Upper lobe of left lung (tissue), 4 donors: ENCODE data around the gene DST.

Source experiments
- POLR2A ChIP-seq, 4 donors: fragments of 450-650 bp; IDR thresholded peaks; one replicate each; pipeline ENCODE4 v1.5.1; 2016 to 2017; ENCODE audit warnings: antibody characterized with exemption in 4 of 4, mild to moderate bottlenecking in 2 of 4
- POLR2AphosphoS5 ChIP-seq, 2 donors: sonication (generic); formaldehyde crosslinking; IDR thresholded peaks; one replicate each; pipeline ENCODE4 v1.5.1; 2017; ENCODE audit warnings: antibody characterized with exemption in 2 of 2
- TF ChIP-seq, protein P1 (sequence below), 6 experiments: fragments of 450-650 bp in 4 of 6; fragments of 200-600 bp in 2 of 6; sonication (generic) in 2 of 6; IDR thresholded peaks; one replicate each; pipeline ENCODE4 v1.5.1; 2016 to 2019; ENCODE audit warnings: antibody characterized with exemption in 6 of 6

GRCh38 chr6:56582236-56582635 is 60.5 kb downstream of the DST start:
- TF ChIP-seq POLR2AphosphoS5 (IDR thresholded peaks at IDR 0.05) (no peak), POLR2A (IDR thresholded peaks at IDR 0.05) (no peak)
- TF ChIP-seq, protein P1, sequence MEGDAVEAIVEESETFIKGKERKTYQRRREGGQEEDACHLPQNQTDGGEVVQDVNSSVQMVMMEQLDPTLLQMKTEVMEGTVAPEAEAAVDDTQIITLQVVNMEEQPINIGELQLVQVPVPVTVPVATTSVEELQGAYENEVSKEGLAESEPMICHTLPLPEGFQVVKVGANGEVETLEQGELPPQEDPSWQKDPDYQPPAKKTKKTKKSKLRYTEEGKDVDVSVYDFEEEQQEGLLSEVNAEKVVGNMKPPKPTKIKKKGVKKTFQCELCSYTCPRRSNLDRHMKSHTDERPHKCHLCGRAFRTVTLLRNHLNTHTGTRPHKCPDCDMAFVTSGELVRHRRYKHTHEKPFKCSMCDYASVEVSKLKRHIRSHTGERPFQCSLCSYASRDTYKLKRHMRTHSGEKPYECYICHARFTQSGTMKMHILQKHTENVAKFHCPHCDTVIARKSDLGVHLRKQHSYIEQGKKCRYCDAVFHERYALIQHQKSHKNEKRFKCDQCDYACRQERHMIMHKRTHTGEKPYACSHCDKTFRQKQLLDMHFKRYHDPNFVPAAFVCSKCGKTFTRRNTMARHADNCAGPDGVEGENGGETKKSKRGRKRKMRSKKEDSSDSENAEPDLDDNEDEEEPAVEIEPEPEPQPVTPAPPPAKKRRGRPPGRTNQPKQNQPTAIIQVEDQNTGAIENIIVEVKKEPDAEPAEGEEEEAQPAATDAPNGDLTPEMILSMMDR (IDR thresholded peaks at IDR 0.05), result no peak
